Mesodermal cell (in vitro differentiated cells): ENCODE data around the gene SOCS3.
A peak's percentile ranks its signal among the peaks of the same experiment; 100 is the strongest.

Source experiments
- H3K27ac ChIP-seq: 2 replicates; pipeline ENCODE4 v1.7.0; 2013; ENCODE audit warnings: mild to moderate bottlenecking, low read depth, low read length, moderate library complexity; ENCODE audit not compliant: severe bottlenecking
- H3K36me3 ChIP-seq: 2 replicates; pipeline ENCODE4 v1.7.1; 2013; ENCODE audit warnings: mild to moderate bottlenecking, low read length, moderate library complexity; ENCODE audit not compliant: control insufficient read depth, insufficient read depth
- H3K4me1 ChIP-seq: one replicate; pipeline ENCODE4 v1.7.1; 2013; ENCODE audit warnings: mild to moderate bottlenecking, low read length; ENCODE audit not compliant: insufficient read depth, control insufficient read depth, poor library complexity, severe bottlenecking
- H3K4me3 ChIP-seq: 2 replicates; pipeline ENCODE4 v1.7.0; 2013; ENCODE audit warnings: low read length, control low read depth, mild to moderate bottlenecking; ENCODE audit not compliant: insufficient read depth, poor library complexity, severe bottlenecking; ENCODE audit errors: extremely low read depth
- H3K9me3 ChIP-seq: 2 replicates; pipeline ENCODE4 v1.7.1; 2013; ENCODE audit warnings: mild to moderate bottlenecking, low read length, moderate library complexity; ENCODE audit not compliant: control insufficient read depth
- WGBS, 2 experiments: methylation state at CpG; one replicate each; pipeline ENCODE4 v1.1.5; 2013; ENCODE audit warnings: missing lambda C conversion rate in 2 of 2; ENCODE audit not compliant: insufficient coverage in 2 of 2; 5-methylcytosine and 5-hydroxymethylcytosine counted together

The SOCS3 gene

GRCh38 chr17:78376161-78376560 lies 16.3 kb upstream of the SOCS3 start:
- no peaks in the 10 kb centered on the region for H3K9me3 ChIP-seq
- H3K27ac ChIP-seq, result no peak overlapping the region
- H3K4me1 ChIP-seq, result peaks cover 59% of the 10 kb centered on the region
- H3K36me3 ChIP-seq, result peaks cover 13% of the 10 kb centered on the region
- H3K4me3 ChIP-seq, result no peak overlapping the region
- 88% methylated on average over 1 of the region's 5 CpGs; no CpG with 5 or more reads in 1 of the 2 experiments for WGBS, 2 experiments

- H3K4me3 ChIP-seq, result no peak overlapping the region
- H3K27ac ChIP-seq, result peak overlapping the region; percentile 95
- peaks cover 7% of the 10 kb centered on the region for H3K36me3 ChIP-seq
- H3K9me3 ChIP-seq, result no peaks in the 10 kb centered on the region
- H3K4me1 ChIP-seq, result peaks cover 57% of the 10 kb centered on the region
- 91 to 94% methylated on average over 7 of the region's 9 CpGs for WGBS, 2 experiments
Observed at GRCh38 chr17:78375401-78376151, 15.7 kb upstream of the SOCS3 start.

GRCh38 chr17:78374631-78375274 lies 14.9 kb upstream of the SOCS3 start:
- Histone ChIP-seq H3K4me3 (no peak overlapping the region), H3K9me3 (no peaks in the 10 kb centered on the region), H3K36me3 (no peaks in the 10 kb centered on the region), H3K27ac (peak overlapping the region; percentile 95), H3K4me1 (peaks cover 52% of the 10 kb centered on the region)
- 7 to 37% methylated on average over 3 to 7 of the region's 14 CpGs for WGBS, 2 experiments

GRCh38 chr17:78374189-78374588 lies 14.3 kb upstream of the SOCS3 start:
- H3K36me3 ChIP-seq, result no peaks in the 10 kb centered on the region
- peaks cover 55% of the 10 kb centered on the region for H3K4me1 ChIP-seq
- no peak overlapping the region for H3K4me3 ChIP-seq
- H3K27ac ChIP-seq, result peak overlapping the region; percentile 95
- H3K9me3 ChIP-seq, result no peaks in the 10 kb centered on the region
- 48 to 51% methylated on average over 4 to 5 of the region's 6 CpGs for WGBS, 2 experiments

- no peaks in the 10 kb centered on the region for H3K9me3 ChIP-seq
- 73 to 89% methylated on average over 5 of the region's 5 CpGs for WGBS, 2 experiments
- H3K4me1 ChIP-seq, result peaks cover 49% of the 10 kb centered on the region
- H3K27ac ChIP-seq, result peak overlapping the region; percentile 80
- H3K4me3 ChIP-seq, result no peak overlapping the region
- H3K36me3 ChIP-seq, result no peaks in the 10 kb centered on the region
Observed at GRCh38 chr17:78372841-78373240, 13.0 kb upstream of the SOCS3 start.

GRCh38 chr17:78371056-78371455 lies 11.2 kb upstream of the SOCS3 start:
- Histone ChIP-seq H3K4me3 (no peak overlapping the region), H3K9me3 (no peaks in the 10 kb centered on the region), H3K27ac (peak overlapping the region; percentile 82), H3K36me3 (no peaks in the 10 kb centered on the region), H3K4me1 (peaks cover 62% of the 10 kb centered on the region)
- 95 to 100% methylated on average over 5 of the region's 7 CpGs for WGBS, 2 experiments

GRCh38 chr17:78369791-78370381 lies 10.0 kb upstream of the SOCS3 start:
- Histone ChIP-seq H3K4me3 (no peak overlapping the region), H3K27ac (peak overlapping the region; percentile 82), H3K9me3 (no peaks in the 10 kb centered on the region), H3K4me1 (peaks cover 61% of the 10 kb centered on the region), H3K36me3 (no peaks in the 10 kb centered on the region)
- WGBS, 2 experiments, result 53 to 55% methylated on average over 11 to 13 of the region's 13 CpGs

- WGBS, 2 experiments, result 93 to 95% methylated on average over 5 of the region's 8 CpGs
- Histone ChIP-seq H3K4me1 (peaks cover 61% of the 10 kb centered on the region), H3K9me3 (no peaks in the 10 kb centered on the region), H3K4me3 (no peak overlapping the region), H3K27ac (peak overlapping the region; percentile 82), H3K36me3 (no peaks in the 10 kb centered on the region)
Observed at GRCh38 chr17:78368854-78369495, 9.1 kb upstream of the SOCS3 start.

GRCh38 chr17:78368348-78368747 lies 8.5 kb upstream of the SOCS3 start:
- WGBS, 2 experiments, result 98 to 100% methylated on average over 4 of the region's 6 CpGs

GRCh38 chr17:78367193-78367592 lies 7.3 kb upstream of the SOCS3 start:
- 82 to 93% methylated on average over 2 to 4 of the region's 5 CpGs for WGBS, 2 experiments
- Histone ChIP-seq H3K4me1 (peaks cover 46% of the 10 kb centered on the region), H3K4me3 (no peak overlapping the region), H3K9me3 (no peaks in the 10 kb centered on the region), H3K27ac (no peak overlapping the region), H3K36me3 (no peaks in the 10 kb centered on the region)

More at GRCh38 chr17:78368348-78368747, 8.5 kb upstream of the SOCS3 start:
- Histone ChIP-seq H3K9me3 (no peaks in the 10 kb centered on the region), H3K4me3 (no peak overlapping the region), H3K27ac (no peak overlapping the region), H3K4me1 (peaks cover 57% of the 10 kb centered on the region), H3K36me3 (no peaks in the 10 kb centered on the region)
